Forelimb muscle (tissue), 1 donor: ENCODE measurements around the gene CENPV. TPM values are rescaled to one million over a fixed set of nuclear protein-coding genes. Genes with fewer than 3 reads are reported as not detected.
"Not testable (repeated sequence)": the region's sequence is repeated elsewhere in the genome, so short reads cannot be mapped to it uniquely, and the experiment has no call there.

Experiments used
- DNase-seq: peaks from one replicate; pipeline ENCODE4 v3.0.0-alpha.2; 2013; ENCODE audit warnings: low read depth
- polyA plus RNA-seq: library from polyadenylated mRNA; unstranded; fragments of 120-200 nt; gene quantifications from one replicate; pipeline ENCODE4 v1.2.1, GENCODE V29; 2013; ENCODE audit not compliant: insufficient read length

Gene CENPV
- polyA plus RNA-seq, 1 donor = 40.4 TPM

GRCh38 chr17:16313139-16314090 is 39.9 kb downstream of the CENPV start:
- no peak for DNase-seq

- DNase-seq = not testable (repeated sequence)
Measured at GRCh38 chr17:16312061-16312460, 41.2 kb downstream of the CENPV start.

DNA sequence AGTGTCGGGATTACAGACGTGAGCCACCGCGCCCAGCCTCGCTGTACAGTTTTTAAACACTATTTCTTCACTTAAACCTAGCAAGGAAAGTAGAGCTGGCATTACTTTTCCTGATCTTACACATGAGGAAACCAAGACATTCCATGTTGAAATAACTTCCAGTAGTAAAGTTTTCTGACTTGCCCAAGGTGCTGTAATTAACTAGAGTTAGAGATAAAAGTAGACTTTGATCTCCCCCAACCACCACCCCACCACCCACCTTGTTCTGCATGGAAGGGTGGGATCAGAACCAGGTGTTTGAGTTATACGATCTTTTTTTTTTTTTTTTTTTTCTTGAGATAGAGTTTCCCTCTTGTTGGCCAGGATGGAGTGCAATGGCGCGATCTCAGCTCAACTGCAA is 47.1 kb downstream of the CENPV start:
- DNase-seq = no peak

DNA sequence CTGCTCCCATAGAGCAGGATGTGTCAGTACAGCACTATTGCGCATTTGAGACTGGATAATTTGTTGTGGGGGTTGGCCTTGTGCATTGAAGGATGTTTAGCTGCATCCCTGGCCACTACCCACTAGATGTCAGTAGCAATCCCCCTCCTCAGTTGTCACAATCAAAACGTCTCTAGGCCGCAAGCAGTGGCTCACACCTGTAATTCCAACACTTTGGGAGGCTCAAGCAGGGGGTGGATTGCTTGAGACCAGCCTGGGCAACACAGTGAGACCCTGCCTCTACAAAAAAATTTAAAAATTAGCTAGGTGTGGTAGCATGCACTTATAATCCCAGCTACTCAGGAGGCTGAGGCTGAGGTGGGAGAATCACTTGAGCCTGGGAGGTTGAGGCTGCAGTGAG is 48.4 kb downstream of the CENPV start:
- DNase-seq = no peak

- DNase-seq = no peak
Measured at GRCh38 chr17:16302856-16303255, 50.4 kb downstream of the CENPV start.

GRCh38 chr17:16301963-16302855 is 51.1 kb downstream of the CENPV start:
- no peak for DNase-seq

DNA sequence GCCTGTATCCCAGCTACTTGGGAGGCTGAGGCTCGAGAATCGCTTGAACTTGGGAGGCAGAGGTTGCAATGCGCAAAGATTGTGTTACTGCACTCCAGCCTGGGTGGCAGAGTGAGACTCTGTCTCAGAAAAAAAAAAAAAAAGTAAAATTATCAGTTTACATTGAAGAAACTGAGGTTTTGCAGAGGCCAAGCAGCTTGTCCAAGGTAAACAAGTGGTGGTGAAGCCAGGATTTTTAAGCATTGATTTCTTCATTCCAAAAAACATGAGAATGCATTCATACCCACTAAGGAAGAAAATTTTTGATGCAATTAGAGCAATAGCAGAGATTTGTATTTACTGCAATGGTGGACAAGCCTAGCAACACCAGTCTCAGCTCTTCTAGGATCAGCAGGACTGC is 52.7 kb downstream of the CENPV start:
- no peak for DNase-seq

- DNase-seq = no peak
Measured at GRCh38 chr17:16298140-16298662, 55.1 kb downstream of the CENPV start.

DNA sequence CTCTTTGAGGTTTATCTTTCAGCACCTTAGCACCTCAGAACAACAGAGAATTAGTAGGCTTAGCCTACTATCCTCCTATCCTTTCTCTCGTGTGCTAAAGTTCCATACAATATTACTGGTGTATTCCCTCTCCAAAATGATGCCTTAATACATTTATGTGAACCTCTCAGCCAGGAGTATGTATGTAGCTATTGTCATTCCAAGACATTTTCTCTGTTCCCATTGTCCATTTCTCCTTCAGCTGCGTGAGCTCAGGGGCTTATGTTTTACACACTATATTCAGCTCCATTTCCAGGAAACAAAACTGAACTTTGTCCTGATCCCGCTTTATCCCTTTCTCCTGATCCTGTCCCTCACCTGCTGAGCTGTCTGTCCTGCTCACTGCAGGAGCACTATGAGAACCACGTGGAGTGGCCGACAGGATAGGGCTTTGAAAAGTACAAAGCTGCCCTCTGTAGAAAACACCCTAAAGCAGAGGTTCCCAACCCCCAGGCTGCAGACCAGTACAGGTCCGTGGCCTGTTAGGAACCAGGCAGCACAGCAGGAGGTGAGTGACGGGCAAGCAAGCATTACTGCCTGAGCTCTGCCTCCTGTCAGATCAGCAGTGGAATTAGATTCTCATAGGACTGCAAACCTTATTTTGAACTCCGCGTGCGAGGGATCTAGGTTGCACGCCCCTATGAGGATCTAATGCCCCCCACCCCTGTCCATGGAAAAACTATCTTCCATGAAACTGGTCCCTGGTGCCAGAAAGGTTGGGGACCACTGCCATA is 55.7 kb downstream of the CENPV start:
- no peak for DNase-seq

GRCh38 chr17:16296072-16296471 is 57.2 kb downstream of the CENPV start:
- not testable (repeated sequence) for DNase-seq

GRCh38 chr17:16294560-16294959 is 58.7 kb downstream of the CENPV start:
- no peak for DNase-seq

GRCh38 chr17:16293931-16294330 is 59.3 kb downstream of the CENPV start:
- no peak for DNase-seq

Other genes with a start within 250 kb of the CENPV start
- 54.2 TPM for gene NCOR1, start 137.9 kb downstream of the CENPV start, polyA plus RNA-seq
- gene PIGL, start 136.3 kb downstream of the CENPV start, polyA plus RNA-seq = 15.2 TPM
- gene UBB, start 27.6 kb upstream of the CENPV start, polyA plus RNA-seq = 1,502 TPM
- gene TRPV2, start 62.1 kb upstream of the CENPV start, polyA plus RNA-seq = 4.5 TPM
- gene LRRC75A, start 138.7 kb upstream of the CENPV start, polyA plus RNA-seq = 6.3 TPM
- gene ZNF287, start 215.7 kb upstream of the CENPV start, polyA plus RNA-seq = 5.9 TPM